NCI-H1436 treated with DMSO at 0.1 percent for 48 hours (cell line): Measurements from ENCODE around the gene NUP155.
"Not testable (repeated sequence)": the region's sequence is repeated elsewhere in the genome, so short reads cannot be mapped to it uniquely, and the experiment has no call there.

Source experiments
- DNase-seq: peaks from one replicate; lab custom pipeline; 2025; lab: John Stamatoyannopoulos, UW

The NUP155 gene

GRCh38 chr5:37275511-37275910 is 95.4 kb downstream of the NUP155 start:
- no peak for DNase-seq

- DNase-seq, result no peak
These were observed 98.4 kb downstream of the NUP155 start for GRCh38 chr5:37272511-37272910.

- DNase-seq, result not testable (repeated sequence)
These were observed 102.8 kb downstream of the NUP155 start for GRCh38 chr5:37268100-37268499.

- DNase-seq, result no peak
These were observed 115.0 kb downstream of the NUP155 start for GRCh38 chr5:37255774-37256358.

- DNase-seq, result no peak
These were observed 116.3 kb downstream of the NUP155 start for GRCh38 chr5:37254581-37254980.

- no peak for DNase-seq
These were observed 119.2 kb downstream of the NUP155 start for GRCh38 chr5:37251665-37252064.

GRCh38 chr5:37249815-37250164 is 121.1 kb downstream of the NUP155 start:
- DNase-seq, result no peak

- DNase-seq, result peak; percentile 15
These were observed 121.7 kb downstream of the NUP155 start, which contains the start of gene CPLANE1 for GRCh38 chr5:37248970-37249814. Gene CPLANE1 (minus strand): TSS chr5:37249376. CDS start chr5:37247698, 1,678 bp downstream.

GRCh38 chr5:37248421-37248969 is 122.4 kb downstream of the NUP155 start:
- no peak for DNase-seq

GRCh38 chr5:37247496-37247895 is 123.4 kb downstream of the NUP155 start:
- no peak for DNase-seq

GRCh38 chr5:37247036-37247435 is 123.9 kb downstream of the NUP155 start:
- DNase-seq, result no peak
